Spinal cord (tissue), 10 donors: ENCODE data around the gene OR4D1. TPM values are rescaled to one million over a fixed set of nuclear protein-coding genes. Genes with fewer than 3 reads are reported as not detected.
A peak's percentile ranks its signal among the peaks of the same experiment; 100 is the strongest.
"Not testable (repeated sequence)": the region's sequence is repeated elsewhere in the genome, so short reads cannot be mapped to it uniquely, and the experiment has no call there.

Source experiments
- DNase-seq, 6 donors: peaks; one replicate each; pipeline versions ENCODE4 v3.0.0 to v3.0.0-alpha.2; 2013 to 2015; ENCODE audit warnings: low spot score in 6 of 6, low read depth in 4 of 6
- H3K27ac ChIP-seq: one replicate; pipeline ENCODE4 v1.5.1; 2013; ENCODE audit warnings: low read depth, low read length, control low read depth
- H3K27me3 ChIP-seq: one replicate; pipeline ENCODE4 v1.6.1; 2013; ENCODE audit warnings: low read length; ENCODE audit not compliant: control insufficient read depth, insufficient read depth
- H3K36me3 ChIP-seq: one replicate; pipeline ENCODE4 v1.6.1; 2013; ENCODE audit warnings: low read length; ENCODE audit not compliant: control insufficient read depth, insufficient read depth
- H3K4me1 ChIP-seq: one replicate; pipeline ENCODE4 v1.6.1; 2013; ENCODE audit warnings: low read length; ENCODE audit not compliant: control insufficient read depth, insufficient read depth
- H3K4me3 ChIP-seq: one replicate; pipeline ENCODE4 v1.5.1; 2013; ENCODE audit warnings: low read depth, low read length, control low read depth
- H3K9me3 ChIP-seq: one replicate; pipeline ENCODE4 v1.6.1; 2013; ENCODE audit warnings: low read length; ENCODE audit not compliant: control insufficient read depth, insufficient read depth
- WGBS: methylation state at CpG from one replicate; pipeline ENCODE4 v1.1.5; 2013; ENCODE audit warnings: missing lambda C conversion rate; ENCODE audit not compliant: insufficient coverage; 5-methylcytosine and 5-hydroxymethylcytosine counted together
- polyA plus RNA-seq, 2 donors: library from polyadenylated mRNA; unstranded; fragments of 120-200 nt; gene quantifications; one replicate each; pipeline ENCODE4 v1.2.1, GENCODE V29; 2013; ENCODE audit not compliant: insufficient read length in 2 of 2
- total RNA-seq, 2 donors: library from RNA; depleted of rRNA in 1 of 2; stranded (reverse); fragments of 120-200 nt in 1 of 2; fragments of >200 nt in 1 of 2; gene quantifications; one replicate each; pipeline versions ENCODE4 v1.2.3 to v1.2.4, GENCODE V29; 2013 to 2014
- donor health status: healthy.

OR4D1 gene
- total and polyA plus RNA-seq, 4 donors = 0.06 to 0.20 (median 0.18) TPM

- 92% methylated on average over 5 of the region's 5 CpGs for WGBS
- Histone ChIP-seq H3K27ac (no peak overlapping the region), H3K36me3 (no peaks in the 10 kb centered on the region), H3K4me1 (no peaks in the 10 kb centered on the region), H3K9me3 (no peaks in the 10 kb centered on the region), H3K4me3 (no peak overlapping the region), H3K27me3 (peaks cover 15% of the 10 kb centered on the region)
- no peak for DNase-seq
These were observed 30.8 kb upstream of the OR4D1 start for GRCh38 chr17:58117382-58117781.

DNA sequence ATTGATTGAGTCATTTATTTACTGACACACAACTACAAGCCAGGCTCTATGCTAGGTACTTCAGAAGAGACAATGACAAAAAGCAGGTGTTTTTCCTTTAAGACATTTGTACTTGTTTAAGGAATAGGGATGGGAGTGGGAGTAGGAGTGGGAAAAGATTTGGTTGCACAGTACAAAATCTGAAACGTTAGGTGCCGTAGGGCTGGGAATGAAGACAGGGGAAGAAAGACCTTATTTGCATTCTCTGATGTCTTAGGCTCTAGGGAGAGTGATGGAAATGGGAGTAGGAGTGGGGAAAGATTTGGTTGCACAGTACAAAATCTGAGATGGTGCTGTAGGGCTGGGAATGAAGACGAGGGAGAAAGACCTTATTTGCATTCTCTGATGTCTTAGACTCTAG is 28.7 kb upstream of the OR4D1 start:
- WGBS = 58% methylated on average over 3 of the region's 3 CpGs
- DNase-seq = no peak
- H3K4me1 ChIP-seq = no peaks in the 10 kb centered on the region

GRCh38 chr17:58120195-58120822 is 27.9 kb upstream of the OR4D1 start:
- Histone ChIP-seq H3K27ac (no peak overlapping the region), H3K4me3 (no peak overlapping the region), H3K4me1 (no peaks in the 10 kb centered on the region), H3K36me3 (no peaks in the 10 kb centered on the region), H3K27me3 (peaks cover 13% of the 10 kb centered on the region), H3K9me3 (no peaks in the 10 kb centered on the region)
- peak in 5 of 6 donors; percentile 9 to 69 (median 14) for DNase-seq
- WGBS = 5% methylated on average over 2 of the region's 7 CpGs

More for the DNA sequence above, 28.7 kb upstream of the OR4D1 start:
- Histone ChIP-seq H3K36me3 (no peaks in the 10 kb centered on the region), H3K27ac (no peak overlapping the region), H3K9me3 (no peaks in the 10 kb centered on the region), H3K4me3 (no peak overlapping the region), H3K27me3 (peaks cover 13% of the 10 kb centered on the region)

GRCh38 chr17:58121925-58122324 is 26.3 kb upstream of the OR4D1 start:
- H3K27me3 ChIP-seq = peaks cover 10% of the 10 kb centered on the region
- 0% methylated on average over 1 of the region's 5 CpGs for WGBS
- no peak overlapping the region for H3K27ac ChIP-seq
- no peaks in the 10 kb centered on the region for H3K9me3 ChIP-seq
- H3K36me3 ChIP-seq = no peaks in the 10 kb centered on the region
- DNase-seq = peak; percentile 9 to 87 (median 39)
- H3K4me3 ChIP-seq = no peak overlapping the region
- H3K4me1 ChIP-seq = no peaks in the 10 kb centered on the region

DNA sequence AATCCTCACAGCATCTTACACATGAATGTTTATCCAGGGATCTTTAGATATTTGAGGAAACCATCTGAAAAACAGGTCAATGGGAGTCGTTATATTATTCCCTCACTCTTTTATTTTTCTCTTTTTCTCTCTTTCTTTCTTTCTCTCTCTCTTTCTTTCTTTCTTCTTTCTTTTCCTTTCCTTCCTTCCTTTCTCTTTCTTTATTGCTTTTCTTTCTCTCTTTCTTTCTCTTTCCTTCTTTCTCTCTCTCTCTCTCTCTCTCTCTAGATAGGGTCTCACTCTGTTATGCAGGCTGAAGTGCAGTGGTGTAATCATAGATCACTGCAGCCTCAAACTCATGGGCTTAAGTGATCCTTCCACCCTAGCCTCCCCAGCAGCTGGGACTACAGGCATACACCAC is 20.3 kb upstream of the OR4D1 start:
- no peak overlapping the region for H3K4me3 ChIP-seq
- H3K27ac ChIP-seq = no peak overlapping the region
- no peaks in the 10 kb centered on the region for H3K4me1 ChIP-seq
- no peaks in the 10 kb centered on the region for H3K9me3 ChIP-seq
- peaks cover 5% of the 10 kb centered on the region for H3K27me3 ChIP-seq
- no peaks in the 10 kb centered on the region for H3K36me3 ChIP-seq
- WGBS = 83% methylated on average over 1 of the region's 1 CpG
- DNase-seq = no peak

- H3K36me3 ChIP-seq, H3K4me1 ChIP-seq, H3K4me3 ChIP-seq, H3K27ac ChIP-seq, H3K9me3 ChIP-seq, DNase-seq: not testable (repeated sequence)
- H3K27me3 ChIP-seq = peaks cover 17% of the 10 kb centered on the region
- WGBS = no CpG with 5 or more reads among the region's 5 CpGs
These were observed 15.5 kb upstream of the OR4D1 start for GRCh38 chr17:58132697-58133096.

DNA sequence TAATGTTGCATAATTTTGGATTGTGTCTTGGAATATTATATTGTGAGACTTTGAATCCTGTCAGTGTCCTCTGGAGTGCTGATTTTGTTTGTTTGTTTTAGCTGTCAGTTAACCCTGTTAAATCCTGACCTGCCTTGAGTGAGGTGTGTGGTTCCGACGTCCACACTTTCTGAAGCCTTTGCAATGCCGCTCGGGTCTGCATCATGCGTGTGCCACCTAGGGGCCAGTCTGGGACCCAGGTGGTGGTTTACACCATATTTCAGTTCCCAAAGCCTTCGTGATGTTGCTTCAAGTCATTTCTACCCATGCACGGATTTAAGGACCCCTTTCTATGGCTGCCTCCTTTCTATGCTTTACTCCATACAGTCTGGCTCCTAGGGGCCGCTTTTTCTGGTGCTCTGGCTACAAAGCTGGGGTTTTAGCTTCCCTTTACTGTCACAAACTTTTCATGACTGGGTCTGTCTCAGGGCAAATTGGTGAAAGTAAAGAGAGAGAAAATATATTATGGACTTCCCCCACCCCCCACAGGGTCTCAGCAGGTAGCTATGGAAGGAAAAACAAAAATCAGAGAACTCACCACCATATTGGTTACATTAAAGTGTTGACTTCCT is 11.4 kb upstream of the OR4D1 start:
- WGBS = 33% methylated on average over 7 of the region's 8 CpGs
- H3K9me3 ChIP-seq = no peaks in the 10 kb centered on the region
- no peaks in the 10 kb centered on the region for H3K4me1 ChIP-seq
- no peak for DNase-seq
- no peaks in the 10 kb centered on the region for H3K36me3 ChIP-seq
- H3K27ac ChIP-seq = no peak overlapping the region
- no peak overlapping the region for H3K4me3 ChIP-seq
- peaks cover 11% of the 10 kb centered on the region for H3K27me3 ChIP-seq

DNA sequence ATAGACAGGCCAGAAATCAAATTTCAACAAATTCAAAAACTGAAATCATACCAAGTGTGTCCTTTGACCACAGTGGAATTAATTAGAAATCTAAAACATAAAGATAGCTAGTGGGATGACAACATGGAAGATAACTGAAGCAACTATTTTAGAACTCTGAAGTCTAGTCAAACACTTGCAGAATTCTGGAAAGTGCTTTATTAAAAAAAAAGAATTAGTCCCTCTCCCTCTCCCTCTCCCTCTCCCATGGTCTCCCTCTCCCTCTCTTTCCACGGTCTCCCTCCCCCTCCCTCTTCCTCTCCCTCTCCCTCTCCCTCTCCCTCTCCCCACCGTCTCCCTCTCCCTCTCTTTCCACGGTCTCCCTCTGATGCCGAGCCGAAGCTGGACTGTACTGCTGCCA is 6.7 kb upstream of the OR4D1 start:
- Histone ChIP-seq H3K4me3 (no peak overlapping the region), H3K27me3 (peaks cover 11% of the 10 kb centered on the region), H3K9me3 (peaks cover 9% of the 10 kb centered on the region), H3K4me1 (no peaks in the 10 kb centered on the region), H3K27ac (no peak overlapping the region), H3K36me3 (no peaks in the 10 kb centered on the region)
- WGBS = no CpG with 5 or more reads among the region's 5 CpGs
- no peak for DNase-seq

GRCh38 chr17:58143335-58143734 is 4.8 kb upstream of the OR4D1 start:
- not testable (repeated sequence) for H3K4me3 ChIP-seq, H3K27ac ChIP-seq, H3K36me3 ChIP-seq, H3K4me1 ChIP-seq, DNase-seq, H3K9me3 ChIP-seq, H3K27me3 ChIP-seq
- no CpG with 5 or more reads among the region's 4 CpGs for WGBS

DNA sequence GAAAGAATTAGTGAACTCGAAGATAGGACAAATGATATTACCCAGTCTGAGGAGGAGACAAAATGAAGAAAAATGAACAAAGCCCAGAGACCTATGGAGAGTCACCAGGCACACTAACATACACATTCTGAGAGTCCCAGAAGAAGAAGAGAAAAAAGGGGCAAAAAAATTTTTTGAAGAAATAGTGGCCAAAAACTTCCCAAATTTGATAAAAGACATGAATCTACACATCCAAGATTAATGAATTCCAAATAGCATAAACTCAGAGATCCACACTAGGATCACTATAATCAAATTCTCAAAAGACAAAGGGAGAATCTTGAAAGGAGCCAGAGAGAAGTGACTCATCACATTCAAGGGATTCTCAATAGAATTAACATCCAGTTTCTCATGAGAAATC is 3.4 kb upstream of the OR4D1 start:
- Histone ChIP-seq H3K27me3 (peaks cover 11% of the 10 kb centered on the region), H3K27ac (no peak overlapping the region), H3K4me1 (no peaks in the 10 kb centered on the region), H3K36me3 (no peaks in the 10 kb centered on the region), H3K9me3 (peaks cover 9% of the 10 kb centered on the region), H3K4me3 (no peak overlapping the region)
- WGBS = no CpG with 5 or more reads among the region's 1 CpG
- no peak for DNase-seq
